HL-60 (cell line): ENCODE results near the gene DENND1A.

ENCODE experiments used
- DNase-seq, 2 experiments: peaks; one replicate each; pipeline ENCODE4 v3.0.0-alpha.2; 2010 to 2020; ENCODE audit warnings: low read depth in 1 of 2, low spot score in 1 of 2
- H3K27ac ChIP-seq: fragments of 250-450 bp; sonication (Bioruptor Pico); replicated peaks from 2 replicates; pipeline ENCODE4 v1.5.1; 2020; ENCODE audit warnings: mild to moderate bottlenecking, moderate library complexity
- H3K27me3 ChIP-seq: fragments of 250-450 bp; sonication (Bioruptor Pico); 2 replicates; pipeline ENCODE4 v1.5.1; 2021; ENCODE audit warnings: mild to moderate bottlenecking, moderate library complexity; ENCODE audit not compliant: insufficient read depth, poor library complexity, severe bottlenecking
- H3K4me3 ChIP-seq: replicated peaks from 2 replicates; pipeline ENCODE4 v1.5.1; 2011; ENCODE audit warnings: mild to moderate bottlenecking, control low read depth, low read length; ENCODE audit not compliant: insufficient read depth
- GABPA ChIP-seq: IDR thresholded peaks from 2 replicates; pipeline ENCODE4 v1.6.1; 2012; ENCODE audit warnings: low read depth
- POLR2AphosphoS5 ChIP-seq: IDR thresholded peaks from 2 replicates; pipeline ENCODE4 v1.6.1; 2012; ENCODE audit warnings: low read depth
- SPI1 ChIP-seq: IDR thresholded peaks from 2 replicates; pipeline ENCODE4 v1.6.1; 2012; ENCODE audit warnings: low read depth, mild to moderate bottlenecking, borderline replicate concordance
- TF ChIP-seq, protein P1 (sequence below): IDR thresholded peaks from one replicate; pipeline ENCODE4 v1.5.1; 2011; ENCODE audit warnings: low read length, control low read depth, inconsistent platforms; ENCODE audit not compliant: insufficient read depth
- TF ChIP-seq, protein P2 (sequence below): IDR thresholded peaks from 2 replicates; pipeline ENCODE4 v1.6.1; 2012; ENCODE audit warnings: low read depth; ENCODE audit not compliant: insufficient replicate concordance

The DENND1A gene

DNA sequence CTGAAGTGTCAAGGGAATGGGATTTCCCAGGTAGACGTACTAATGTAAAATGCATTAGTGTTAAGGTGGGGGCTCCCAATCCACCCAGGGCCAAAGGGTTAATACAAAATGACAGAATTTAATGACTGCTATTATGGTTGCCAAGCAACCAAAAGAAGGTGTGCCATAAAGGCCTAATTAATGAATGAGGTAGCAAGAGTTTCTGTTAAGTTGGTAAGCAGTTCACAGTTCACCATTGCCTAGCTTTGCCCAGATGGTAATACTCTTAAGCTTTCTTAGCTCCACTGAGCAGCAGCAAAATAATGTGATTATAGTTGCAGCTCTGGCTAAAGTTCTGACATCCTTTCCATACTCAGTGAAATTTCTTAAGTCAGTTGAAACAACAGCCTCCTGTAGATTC lies 211.7 kb downstream of the DENND1A start:
- TF ChIP-seq POLR2AphosphoS5: no peak
- TF ChIP-seq, protein P1, sequence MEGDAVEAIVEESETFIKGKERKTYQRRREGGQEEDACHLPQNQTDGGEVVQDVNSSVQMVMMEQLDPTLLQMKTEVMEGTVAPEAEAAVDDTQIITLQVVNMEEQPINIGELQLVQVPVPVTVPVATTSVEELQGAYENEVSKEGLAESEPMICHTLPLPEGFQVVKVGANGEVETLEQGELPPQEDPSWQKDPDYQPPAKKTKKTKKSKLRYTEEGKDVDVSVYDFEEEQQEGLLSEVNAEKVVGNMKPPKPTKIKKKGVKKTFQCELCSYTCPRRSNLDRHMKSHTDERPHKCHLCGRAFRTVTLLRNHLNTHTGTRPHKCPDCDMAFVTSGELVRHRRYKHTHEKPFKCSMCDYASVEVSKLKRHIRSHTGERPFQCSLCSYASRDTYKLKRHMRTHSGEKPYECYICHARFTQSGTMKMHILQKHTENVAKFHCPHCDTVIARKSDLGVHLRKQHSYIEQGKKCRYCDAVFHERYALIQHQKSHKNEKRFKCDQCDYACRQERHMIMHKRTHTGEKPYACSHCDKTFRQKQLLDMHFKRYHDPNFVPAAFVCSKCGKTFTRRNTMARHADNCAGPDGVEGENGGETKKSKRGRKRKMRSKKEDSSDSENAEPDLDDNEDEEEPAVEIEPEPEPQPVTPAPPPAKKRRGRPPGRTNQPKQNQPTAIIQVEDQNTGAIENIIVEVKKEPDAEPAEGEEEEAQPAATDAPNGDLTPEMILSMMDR: no peak
- TF ChIP-seq SPI1: no peak
- no peak for TF ChIP-seq GABPA
- TF ChIP-seq, protein P2, sequence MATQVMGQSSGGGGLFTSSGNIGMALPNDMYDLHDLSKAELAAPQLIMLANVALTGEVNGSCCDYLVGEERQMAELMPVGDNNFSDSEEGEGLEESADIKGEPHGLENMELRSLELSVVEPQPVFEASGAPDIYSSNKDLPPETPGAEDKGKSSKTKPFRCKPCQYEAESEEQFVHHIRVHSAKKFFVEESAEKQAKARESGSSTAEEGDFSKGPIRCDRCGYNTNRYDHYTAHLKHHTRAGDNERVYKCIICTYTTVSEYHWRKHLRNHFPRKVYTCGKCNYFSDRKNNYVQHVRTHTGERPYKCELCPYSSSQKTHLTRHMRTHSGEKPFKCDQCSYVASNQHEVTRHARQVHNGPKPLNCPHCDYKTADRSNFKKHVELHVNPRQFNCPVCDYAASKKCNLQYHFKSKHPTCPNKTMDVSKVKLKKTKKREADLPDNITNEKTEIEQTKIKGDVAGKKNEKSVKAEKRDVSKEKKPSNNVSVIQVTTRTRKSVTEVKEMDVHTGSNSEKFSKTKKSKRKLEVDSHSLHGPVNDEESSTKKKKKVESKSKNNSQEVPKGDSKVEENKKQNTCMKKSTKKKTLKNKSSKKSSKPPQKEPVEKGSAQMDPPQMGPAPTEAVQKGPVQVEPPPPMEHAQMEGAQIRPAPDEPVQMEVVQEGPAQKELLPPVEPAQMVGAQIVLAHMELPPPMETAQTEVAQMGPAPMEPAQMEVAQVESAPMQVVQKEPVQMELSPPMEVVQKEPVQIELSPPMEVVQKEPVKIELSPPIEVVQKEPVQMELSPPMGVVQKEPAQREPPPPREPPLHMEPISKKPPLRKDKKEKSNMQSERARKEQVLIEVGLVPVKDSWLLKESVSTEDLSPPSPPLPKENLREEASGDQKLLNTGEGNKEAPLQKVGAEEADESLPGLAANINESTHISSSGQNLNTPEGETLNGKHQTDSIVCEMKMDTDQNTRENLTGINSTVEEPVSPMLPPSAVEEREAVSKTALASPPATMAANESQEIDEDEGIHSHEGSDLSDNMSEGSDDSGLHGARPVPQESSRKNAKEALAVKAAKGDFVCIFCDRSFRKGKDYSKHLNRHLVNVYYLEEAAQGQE: no peak
- no peak for DNase-seq
- H3K27ac ChIP-seq: no peak overlapping the region
- no peaks in the 10 kb centered on the region for H3K27me3 ChIP-seq
- no peak overlapping the region for H3K4me3 ChIP-seq

GRCh38 chr9:123717581-123718175 lies 212.2 kb downstream of the DENND1A start:
- DNase-seq: no peak
- TF ChIP-seq, protein P1: no peak
- TF ChIP-seq POLR2AphosphoS5 (no peak), GABPA (no peak), SPI1 (no peak)
- TF ChIP-seq, protein P2: no peak
- H3K4me3 ChIP-seq: no peak overlapping the region
- H3K27ac ChIP-seq: no peak overlapping the region
- no peaks in the 10 kb centered on the region for H3K27me3 ChIP-seq

GRCh38 chr9:123716339-123716945 lies 213.5 kb downstream of the DENND1A start:
- Histone ChIP-seq H3K27me3 (no peaks in the 10 kb centered on the region), H3K27ac (no peak overlapping the region), H3K4me3 (no peak overlapping the region)
- TF ChIP-seq POLR2AphosphoS5 (no peak), SPI1 (no peak), GABPA (no peak)
- TF ChIP-seq, protein P2: no peak
- TF ChIP-seq, protein P1: no peak
- DNase-seq: no peak
